Mesodermal cell (in vitro differentiated cells): ENCODE results near the gene STS.
A peak's percentile ranks its signal among the peaks of the same experiment; 100 is the strongest.

Source experiments
- H3K27ac ChIP-seq: 2 replicates; pipeline ENCODE4 v1.7.0; 2013; ENCODE audit warnings: mild to moderate bottlenecking, low read depth, low read length, moderate library complexity; ENCODE audit not compliant: severe bottlenecking
- H3K36me3 ChIP-seq: 2 replicates; pipeline ENCODE4 v1.7.1; 2013; ENCODE audit warnings: mild to moderate bottlenecking, low read length, moderate library complexity; ENCODE audit not compliant: control insufficient read depth, insufficient read depth
- H3K4me1 ChIP-seq: one replicate; pipeline ENCODE4 v1.7.1; 2013; ENCODE audit warnings: mild to moderate bottlenecking, low read length; ENCODE audit not compliant: insufficient read depth, control insufficient read depth, poor library complexity, severe bottlenecking
- H3K4me3 ChIP-seq: 2 replicates; pipeline ENCODE4 v1.7.0; 2013; ENCODE audit warnings: low read length, control low read depth, mild to moderate bottlenecking; ENCODE audit not compliant: insufficient read depth, poor library complexity, severe bottlenecking; ENCODE audit errors: extremely low read depth
- H3K9me3 ChIP-seq: 2 replicates; pipeline ENCODE4 v1.7.1; 2013; ENCODE audit warnings: mild to moderate bottlenecking, low read length, moderate library complexity; ENCODE audit not compliant: control insufficient read depth
- WGBS, 2 experiments: methylation state at CpG; one replicate each; pipeline ENCODE4 v1.1.5; 2013; ENCODE audit warnings: missing lambda C conversion rate in 2 of 2; ENCODE audit not compliant: insufficient coverage in 2 of 2; 5-methylcytosine and 5-hydroxymethylcytosine counted together

STS gene

DNA sequence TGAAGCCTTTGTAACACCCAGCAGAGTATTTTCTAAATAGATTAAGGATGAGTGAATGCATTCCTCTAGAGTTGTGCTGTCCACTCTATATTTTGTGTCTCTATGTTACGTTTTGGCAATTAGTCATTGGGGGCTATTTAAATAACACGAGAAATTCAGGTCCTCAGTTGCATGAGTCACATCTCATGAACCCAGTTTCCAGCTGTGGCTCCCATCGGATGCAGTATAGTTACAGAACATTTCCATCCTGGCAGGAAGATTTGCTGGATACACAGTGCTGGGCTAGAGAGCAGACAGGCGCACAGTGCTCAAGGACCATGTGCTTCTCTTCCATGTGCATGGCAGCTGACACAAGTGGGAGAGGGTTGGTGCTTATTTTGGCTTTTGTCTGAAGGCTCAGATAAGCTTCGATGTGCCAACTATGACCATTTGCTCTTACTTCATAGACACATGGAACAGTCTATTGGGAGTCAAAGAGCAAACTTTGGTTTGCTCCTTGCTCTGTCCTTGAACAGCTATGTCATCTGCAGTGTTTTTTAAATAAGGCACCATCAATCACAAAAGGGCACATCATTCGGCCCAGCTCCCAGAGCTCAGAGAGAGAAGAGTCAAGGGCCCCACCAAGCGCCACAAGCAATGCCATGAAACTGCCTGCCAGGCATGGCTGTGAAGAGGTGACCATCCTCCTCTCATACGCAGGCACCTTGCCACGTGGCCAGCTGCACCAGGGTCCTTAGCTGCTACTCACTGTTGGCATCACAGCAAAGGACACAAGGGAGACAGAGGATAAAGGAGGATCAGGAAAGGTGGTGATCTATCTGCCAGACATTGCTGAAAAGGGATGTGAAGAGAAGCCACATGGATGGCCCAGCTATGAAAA lies 8.1 kb upstream of the STS start:
- H3K9me3 ChIP-seq = no peaks in the 10 kb centered on the region
- H3K4me3 ChIP-seq = no peak overlapping the region
- no peaks in the 10 kb centered on the region for H3K36me3 ChIP-seq
- H3K4me1 ChIP-seq = no peaks in the 10 kb centered on the region
- WGBS, 2 experiments = 93 to 95% methylated on average over 2 to 3 of the region's 9 CpGs
- H3K27ac ChIP-seq = no peak overlapping the region

DNA sequence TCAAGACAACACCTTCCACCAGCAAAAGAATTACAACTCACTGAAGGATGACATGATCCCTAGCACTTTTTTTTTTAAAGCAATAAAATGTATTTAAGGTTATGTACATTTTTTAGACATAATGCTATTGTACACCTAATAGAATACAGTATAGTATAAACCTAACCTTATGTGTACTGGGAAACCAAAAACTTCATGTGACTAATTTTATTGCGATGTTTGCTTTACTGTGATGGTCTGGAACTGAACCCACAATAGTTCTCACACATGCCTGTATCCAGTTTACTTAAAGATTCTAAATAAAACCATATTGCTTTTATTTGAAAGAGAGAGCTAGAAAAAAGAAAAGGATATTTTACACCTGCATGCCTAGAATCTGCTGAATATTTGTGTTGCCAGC lies 4.4 kb upstream of the STS start:
- Histone ChIP-seq H3K4me3 (no peak overlapping the region), H3K27ac (no peak overlapping the region), H3K36me3 (no peaks in the 10 kb centered on the region), H3K4me1 (no peaks in the 10 kb centered on the region), H3K9me3 (no peaks in the 10 kb centered on the region)
- WGBS, 2 experiments = no CpG with 5 or more reads among the region's 1 CpG

DNA sequence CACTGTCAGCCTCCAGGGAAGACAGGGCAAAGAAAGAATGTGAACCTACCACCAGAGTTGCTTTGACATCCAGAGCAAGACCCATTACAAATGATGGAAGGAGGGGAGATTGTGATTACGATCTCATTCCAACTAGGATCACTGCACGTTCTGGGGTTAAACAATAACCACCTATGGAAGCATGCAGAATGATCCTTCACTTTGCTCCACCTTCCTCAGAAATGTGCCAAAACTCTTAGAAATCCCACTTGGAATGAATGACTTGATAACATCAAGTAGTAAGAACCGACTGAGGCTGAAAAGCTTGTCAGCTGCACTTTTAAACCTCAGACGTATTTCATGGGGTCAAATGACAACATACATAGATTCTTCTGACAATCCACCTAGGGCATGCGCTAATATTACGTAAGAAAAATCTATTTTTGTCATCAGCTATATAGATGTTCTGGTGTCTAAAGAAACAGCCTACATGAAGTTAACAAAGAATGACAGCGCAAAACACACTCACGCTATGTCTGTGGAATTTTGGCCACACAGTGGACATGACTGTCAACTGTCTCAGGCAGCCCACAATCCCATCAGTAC lies 3.5 kb upstream of the STS start:
- no peaks in the 10 kb centered on the region for H3K4me1 ChIP-seq
- H3K4me3 ChIP-seq = no peak overlapping the region
- WGBS, 2 experiments = 80% methylated on average over 2 of the region's 8 CpGs; no CpG with 5 or more reads in 1 of the 2 experiments
- H3K36me3 ChIP-seq = no peaks in the 10 kb centered on the region
- H3K27ac ChIP-seq = no peak overlapping the region
- no peaks in the 10 kb centered on the region for H3K9me3 ChIP-seq

DNA sequence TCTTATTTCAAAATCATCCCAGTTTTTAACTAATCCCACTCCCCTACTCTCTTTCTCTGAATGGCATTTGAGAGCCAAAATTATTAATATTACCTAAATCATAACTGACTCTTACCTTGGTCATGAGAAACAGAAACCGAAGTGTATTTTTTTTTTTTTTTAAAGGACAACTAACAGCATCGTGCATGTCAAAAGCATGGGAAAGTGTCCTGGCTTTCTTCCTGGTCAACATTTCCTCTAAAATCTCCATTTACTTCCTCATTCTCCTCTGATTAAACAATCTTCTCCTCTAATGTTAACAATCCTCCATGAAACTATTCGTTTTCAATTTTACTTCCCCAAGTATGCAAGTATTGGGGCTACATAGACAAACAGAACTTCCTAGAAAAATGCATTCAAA lies 2.1 kb upstream of the STS start:
- no peak overlapping the region for H3K4me3 ChIP-seq
- WGBS, 2 experiments = 83% methylated on average over 2 of the region's 3 CpGs; no CpG with 5 or more reads in 1 of the 2 experiments

DNA sequence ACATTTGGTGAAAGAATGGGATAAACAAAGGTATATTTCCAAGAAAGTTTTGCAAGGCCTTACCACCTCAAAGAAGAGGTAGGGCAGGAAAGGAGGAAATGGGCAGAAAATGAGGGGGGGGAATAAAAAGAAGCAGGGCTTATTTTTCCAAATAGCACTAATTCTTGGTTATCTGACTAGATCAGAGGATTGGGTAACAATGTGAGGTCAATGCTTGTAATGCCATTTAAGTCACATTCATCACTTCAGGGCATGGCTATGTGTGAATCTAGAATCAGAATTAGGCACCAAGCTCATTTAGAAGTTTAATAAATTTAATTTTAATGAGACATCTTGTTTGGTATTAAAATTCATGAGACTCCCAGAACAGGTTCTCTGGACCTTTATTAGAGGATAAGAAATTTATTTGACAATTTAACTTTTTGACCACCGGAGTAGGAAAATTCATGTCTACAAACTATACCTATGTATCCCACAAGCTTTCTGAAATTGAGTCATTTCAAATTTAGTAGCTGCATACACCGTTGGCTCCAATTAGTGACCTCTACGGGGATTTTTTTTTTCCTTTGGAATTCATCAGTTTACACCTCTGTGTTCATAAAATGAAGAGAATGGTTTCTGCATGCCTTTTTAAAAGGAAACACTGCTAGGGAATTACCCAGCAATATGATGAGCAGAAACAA lies 1.4 kb upstream of the STS start:
- Histone ChIP-seq H3K9me3 (no peaks in the 10 kb centered on the region), H3K4me3 (no peak overlapping the region), H3K36me3 (no peaks in the 10 kb centered on the region), H3K27ac (no peak overlapping the region), H3K4me1 (no peaks in the 10 kb centered on the region)
- WGBS, 2 experiments = no CpG with 5 or more reads among the region's 3 CpGs

More for the DNA sequence above, 2.1 kb upstream of the STS start:
- Histone ChIP-seq H3K27ac (no peak overlapping the region), H3K36me3 (no peaks in the 10 kb centered on the region), H3K4me1 (no peaks in the 10 kb centered on the region), H3K9me3 (no peaks in the 10 kb centered on the region)

DNA sequence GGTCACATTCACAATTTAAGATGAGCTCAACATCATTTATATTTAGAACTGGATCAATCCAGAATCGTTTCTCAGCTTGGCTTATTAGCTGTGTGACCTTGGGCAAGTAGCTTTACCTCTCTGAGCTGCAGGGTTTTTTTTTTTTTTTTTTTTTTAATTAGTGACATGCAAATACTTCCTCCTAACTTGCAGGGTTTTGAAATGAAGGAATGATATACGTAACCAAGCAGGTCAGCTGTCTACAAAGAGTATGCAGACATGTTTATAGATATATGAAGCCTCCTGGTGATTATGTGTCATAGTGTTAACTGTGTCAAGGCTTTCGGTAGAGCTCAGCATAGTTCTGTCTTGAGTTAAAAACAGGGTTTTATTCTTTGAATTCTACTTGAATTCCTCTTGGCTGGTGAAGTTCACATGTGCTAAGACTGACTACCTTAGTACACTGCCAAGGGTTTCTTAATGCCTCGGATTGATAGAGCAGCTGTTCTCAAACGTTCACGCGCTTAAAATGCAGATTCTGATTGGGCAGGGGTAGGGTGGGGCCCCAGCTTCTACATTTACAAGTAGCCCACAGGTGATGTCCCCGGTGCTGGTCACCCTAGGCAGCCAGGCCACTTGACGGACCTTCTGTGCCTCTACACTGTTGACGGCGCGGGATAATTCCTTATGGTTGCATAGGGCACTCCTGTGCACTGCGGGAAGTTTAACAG lies 654 bp upstream of the STS start:
- peak overlapping the region; percentile 54 for H3K4me3 ChIP-seq
- H3K27ac ChIP-seq = no peak overlapping the region
- no peaks in the 10 kb centered on the region for H3K9me3 ChIP-seq
- no peaks in the 10 kb centered on the region for H3K36me3 ChIP-seq
- WGBS, 2 experiments = 11 to 23% methylated on average over 4 to 5 of the region's 13 CpGs
- no peaks in the 10 kb centered on the region for H3K4me1 ChIP-seq

DNA sequence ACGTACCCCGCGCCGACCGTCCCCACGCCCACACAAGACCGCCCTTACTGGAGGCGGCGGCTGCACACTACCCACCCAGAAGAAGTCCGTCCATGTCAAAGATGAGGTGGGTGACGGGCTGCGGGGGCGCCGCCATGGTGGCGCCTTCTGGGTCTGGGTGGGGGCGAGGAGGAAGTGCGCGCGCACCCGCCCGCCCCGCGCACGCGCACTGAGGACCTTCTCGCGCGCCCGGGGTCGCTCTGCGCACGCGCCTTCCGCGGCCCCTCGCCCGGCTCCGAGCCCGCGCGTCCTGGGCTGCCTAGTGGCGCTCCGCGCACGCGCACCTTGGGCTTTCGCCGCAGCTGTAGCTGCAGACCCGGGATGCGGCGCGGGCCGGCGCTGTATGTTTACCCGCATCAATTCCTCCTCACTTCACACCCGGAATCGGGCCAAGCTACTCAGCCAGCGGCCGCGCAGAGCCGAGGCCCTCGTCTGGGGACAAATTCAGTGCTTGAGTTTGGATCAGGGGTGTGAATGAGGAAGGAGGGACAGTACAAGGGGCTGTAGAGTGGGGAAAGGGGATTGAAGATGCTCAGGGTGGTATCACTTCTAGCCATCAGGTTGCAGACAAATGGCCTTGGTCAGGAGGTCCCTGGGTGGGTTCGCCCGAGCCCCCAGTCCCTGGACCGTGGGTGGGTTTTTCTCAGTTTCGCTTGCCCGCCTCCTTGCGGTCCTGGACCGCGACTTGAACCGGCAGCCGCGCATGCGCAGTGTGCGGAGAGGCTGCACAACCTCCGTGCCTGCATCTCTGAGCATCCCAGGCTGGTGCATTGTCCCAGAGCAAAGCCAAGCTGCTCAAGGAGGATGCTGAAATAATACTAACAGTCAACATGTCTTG lies 704 bp downstream of the STS start, which contains the start of gene PUDP:
Gene PUDP, minus strand, starts transcription at position 176 of the 877 bp plus-strand sequence. Its CDS starts 40 bp downstream, at position 136.
- peak within 1 kb of the TSS; percentile 69 for H3K27ac ChIP-seq
- 0 to 1% methylated on average over 10 to 33 of the region's 76 CpGs for WGBS, 2 experiments
- H3K9me3 ChIP-seq = no peaks in the 10 kb centered on the region
- no peaks in the 10 kb centered on the region for H3K36me3 ChIP-seq
- peak within 1 kb of the TSS; percentile 54 for H3K4me3 ChIP-seq
- H3K4me1 ChIP-seq = no peaks in the 10 kb centered on the region

DNA sequence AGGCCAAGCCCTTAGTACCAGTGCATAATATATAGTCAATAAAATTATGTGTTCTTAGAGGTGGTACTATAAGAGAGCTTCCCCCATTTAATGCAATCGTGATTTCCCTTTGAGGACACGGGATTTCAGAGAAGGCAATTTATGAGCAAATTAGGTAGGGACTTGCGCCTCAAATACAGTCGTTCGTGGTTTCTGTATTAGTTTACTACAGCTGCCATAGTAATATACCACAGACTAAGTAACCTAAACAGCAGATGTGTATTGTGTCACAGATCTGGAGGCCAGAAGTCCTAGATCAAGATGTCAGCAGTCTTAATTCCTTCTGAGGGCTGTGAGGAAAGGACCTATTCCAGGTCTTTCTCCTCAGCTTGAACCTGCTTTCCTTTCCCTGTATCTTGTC lies 1.9 kb downstream of the STS start:
- Histone ChIP-seq H3K9me3 (no peaks in the 10 kb centered on the region), H3K36me3 (no peaks in the 10 kb centered on the region), H3K4me3 (no peak overlapping the region), H3K27ac (no peak overlapping the region), H3K4me1 (no peaks in the 10 kb centered on the region)
- WGBS, 2 experiments = no CpG with 5 or more reads among the region's 5 CpGs

DNA sequence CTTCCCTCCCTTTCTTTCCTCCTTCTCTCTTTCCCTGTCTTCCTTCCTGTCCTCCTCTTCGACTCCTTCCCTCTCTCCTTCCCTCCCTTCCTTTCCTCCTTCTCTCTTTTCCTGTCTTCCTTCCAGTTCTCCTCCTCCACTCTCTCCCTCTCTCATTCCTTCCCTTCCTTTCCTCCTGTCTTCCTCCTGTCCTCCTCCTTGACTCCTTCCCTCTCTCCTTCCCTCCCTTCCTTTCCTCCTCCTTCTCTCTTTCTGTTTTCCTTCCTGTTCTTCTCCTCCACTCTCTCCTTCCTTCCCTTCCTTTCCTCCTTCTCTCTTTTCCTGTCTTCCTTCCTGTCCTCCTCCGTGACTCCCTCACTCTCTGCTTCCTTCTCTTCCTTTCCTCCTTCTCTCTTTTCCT lies 5.7 kb downstream of the STS start:
- WGBS, 2 experiments = 88 to 92% methylated on average over 1 to 2 of the region's 2 CpGs
- Histone ChIP-seq H3K4me3 (no peak overlapping the region), H3K4me1 (no peaks in the 10 kb centered on the region), H3K36me3 (no peaks in the 10 kb centered on the region), H3K27ac (no peak overlapping the region), H3K9me3 (no peaks in the 10 kb centered on the region)
